ENCODE measurements around the gene FAM83B. TPM values are rescaled to one million over a fixed set of nuclear protein-coding genes. Genes with fewer than 3 reads are reported as not detected.

FAM83B gene
- total RNA-seq, 1 donor: 0.09 TPM

GRCh38 chr6:54920628-54921027, 74.1 kb downstream of the FAM83B start:
- peak; percentile 15 for DNase-seq (ENCODE audit: low read depth)
- no peak for TF ChIP-seq CTCF (IDR thresholded peaks at IDR 0.05; ENCODE audit: insufficient read depth, low read length)
- H3K4me3 ChIP-seq (ENCODE audit: low read depth, low read length): no peak overlapping the region

GRCh38 chr6:54921891-54922290, 75.3 kb downstream of the FAM83B start:
- no peak for DNase-seq (ENCODE audit: low read depth)
- no peak for TF ChIP-seq CTCF (IDR thresholded peaks at IDR 0.05; ENCODE audit: insufficient read depth, low read length)
- no peak overlapping the region for H3K4me3 ChIP-seq (ENCODE audit: low read depth, low read length)

- TF ChIP-seq CTCF (IDR thresholded peaks at IDR 0.05; ENCODE audit: insufficient read depth, low read length): no peak
- no peak for DNase-seq (ENCODE audit: low read depth)
- H3K4me3 ChIP-seq (ENCODE audit: low read depth, low read length): no peak overlapping the region
These were observed 82.8 kb downstream of the FAM83B start for GRCh38 chr6:54929245-54929909.

- DNase-seq (ENCODE audit: low read depth): no peak
- H3K4me3 ChIP-seq (ENCODE audit: low read depth, low read length): no peak overlapping the region
- no peak for TF ChIP-seq CTCF (IDR thresholded peaks at IDR 0.05; ENCODE audit: insufficient read depth, low read length)
These were observed 86.1 kb downstream of the FAM83B start for GRCh38 chr6:54932622-54933021.

- DNase-seq (ENCODE audit: low read depth): peak; percentile 28
- TF ChIP-seq CTCF (IDR thresholded peaks at IDR 0.05; ENCODE audit: insufficient read depth, low read length): no peak
These were observed 89.2 kb downstream of the FAM83B start for GRCh38 chr6:54935739-54936138.

GRCh38 chr6:54937371-54937770, 90.8 kb downstream of the FAM83B start:
- H3K4me3 ChIP-seq (ENCODE audit: low read depth, low read length): no peak overlapping the region
- DNase-seq (ENCODE audit: low read depth): no peak
- TF ChIP-seq CTCF (IDR thresholded peaks at IDR 0.05; ENCODE audit: insufficient read depth, low read length): no peak

More at GRCh38 chr6:54935739-54936138, 89.2 kb downstream of the FAM83B start:
- no peak overlapping the region for H3K4me3 ChIP-seq (ENCODE audit: low read depth, low read length)

GRCh38 chr6:54957698-54958097, 111.1 kb downstream of the FAM83B start:
- no peak overlapping the region for H3K4me3 ChIP-seq (ENCODE audit: low read depth, low read length)
- no peak for TF ChIP-seq CTCF (IDR thresholded peaks at IDR 0.05; ENCODE audit: insufficient read depth, low read length)

More at GRCh38 chr6:54957698-54958097, 111.1 kb downstream of the FAM83B start:
- no peak for DNase-seq (ENCODE audit: low read depth)
